GM12874 (cell line): Measurements from ENCODE around the gene ECT2.

Experiments
- CTCF ChIP-seq: IDR thresholded peaks from 2 replicates; pipeline ENCODE4 v1.5.1; 2011; ENCODE audit warnings: low read depth, mild to moderate bottlenecking, control low read depth, low read length, moderate library complexity; ENCODE audit not compliant: insufficient read depth

The ECT2 gene

GRCh38 chr3:172868582-172869200, 118.2 kb downstream of the ECT2 start:
- no peak for TF ChIP-seq CTCF

- TF ChIP-seq CTCF, result no peak
These were observed 118.8 kb downstream of the ECT2 start for GRCh38 chr3:172869368-172869771.

GRCh38 chr3:172869784-172870518, 119.4 kb downstream of the ECT2 start:
- no peak for TF ChIP-seq CTCF
